SK-N-SH (cell line): ENCODE data around the gene CIP2A. TPM values are rescaled to one million over a fixed set of nuclear protein-coding genes. Genes with fewer than 3 reads are reported as not detected.

Source experiments
- CTCF ChIA-PET: fragments of 300-600, 350-600 bp; formaldehyde crosslinking; extraction: SDS; loops from one replicate; lab custom pipeline; 2021; lab: Yijun Ruan, JAX
- POLR2A ChIA-PET: fragments of 350-600 bp; sonication (Branson Sonifier 250); formaldehyde crosslinking; extraction: SDS; loops from one replicate; lab custom pipeline; 2020; ENCODE audit warnings: antibody characterized with exemption, inconsistent platforms; lab: Yijun Ruan, JAX
- DNase-seq: peaks from one replicate; pipeline ENCODE4 v3.0.0; 2012
- H2AFZ ChIP-seq: fragments of 200-600 bp; sonication (generic); 2 replicates; pipeline ENCODE4 v1.8.1; 2016; ENCODE audit warnings: antibody characterized with exemption, mild to moderate bottlenecking, low read depth
- H3F3A ChIP-seq: fragments of 200-600 bp; sonication (generic); replicated peaks from 2 replicates; pipeline ENCODE3; 2016; ENCODE audit warnings: antibody characterized with exemption, mild to moderate bottlenecking; ENCODE audit not compliant: insufficient read depth
- H3K27ac ChIP-seq, 2 experiments: fragments of 200-500 bp in 1 of 2; fragments of 200-600 bp in 1 of 2; sonication (Bioruptor generic) in 1 of 2; sonication (generic), shearing (Covaris generic) in 1 of 2; 2 replicates each; pipeline versions ENCODE4 v1.5.1 to v1.6.1; 2014 to 2016; ENCODE audit warnings: low read depth in 2 of 2, inconsistent platforms in 1 of 2, low read length in 1 of 2, mild to moderate bottlenecking in 1 of 2, mixed read lengths in 1 of 2
- H3K27me3 ChIP-seq: fragments of 200-600 bp; sonication (generic), shearing (Covaris generic); 2 replicates; pipeline ENCODE4 v1.6.1; 2016; ENCODE audit warnings: mixed run types; ENCODE audit not compliant: insufficient read depth
- H3K36me3 ChIP-seq, 2 experiments: fragments of 200-500 bp in 1 of 2; fragments of 200-600 bp in 1 of 2; sonication (Bioruptor generic) in 1 of 2; sonication (generic) in 1 of 2; replicated peaks in 1 of 2; 2 replicates each; pipeline versions ENCODE3 to v1.5.1; 2014 to 2016; ENCODE audit warnings: low read length in 1 of 2, mild to moderate bottlenecking in 1 of 2; ENCODE audit not compliant: insufficient read depth in 2 of 2, control insufficient read depth in 1 of 2
- H3K4me1 ChIP-seq, 2 experiments: fragments of 200-500 bp in 1 of 2; fragments of 200-600 bp in 1 of 2; sonication (Bioruptor generic) in 1 of 2; sonication (generic), shearing (Covaris generic) in 1 of 2; 2 replicates each; pipeline versions ENCODE4 v1.5.1 to v1.6.1; 2014 to 2016; ENCODE audit warnings: low read depth in 1 of 2, low read length in 1 of 2, mixed run types in 1 of 2; ENCODE audit not compliant: insufficient read depth in 2 of 2, control insufficient read depth in 1 of 2
- H3K4me2 ChIP-seq: fragments of 200-600 bp; sonication (generic), shearing (Covaris generic); 2 replicates; pipeline ENCODE4 v1.6.1; 2017; ENCODE audit warnings: mixed run types
- H3K4me3 ChIP-seq, 2 experiments: fragments of 200-500 bp in 1 of 2; fragments of 200-600 bp in 1 of 2; sonication (Bioruptor generic) in 1 of 2; sonication (generic), shearing (Covaris generic) in 1 of 2; 2 replicates each; pipeline versions ENCODE4 v1.5.1 to v1.8.1; 2014 to 2016; ENCODE audit warnings: low read depth in 2 of 2, inconsistent platforms in 1 of 2, low read length in 1 of 2, mild to moderate bottlenecking in 1 of 2, mixed read lengths in 1 of 2, moderate library complexity in 1 of 2
- H3K79me2 ChIP-seq: fragments of 200-600 bp; sonication (generic); 2 replicates; pipeline ENCODE4 v1.8.1; 2017; ENCODE audit warnings: mild to moderate bottlenecking; ENCODE audit not compliant: insufficient read depth
- H3K9ac ChIP-seq: fragments of 200-600 bp; sonication (generic); 2 replicates; pipeline ENCODE4 v1.6.1; 2017; ENCODE audit warnings: mixed run types
- H3K9me2 ChIP-seq: fragments of 200-600 bp; sonication (generic); 2 replicates; pipeline ENCODE4 v1.6.1; 2017; ENCODE audit warnings: mixed run types
- H3K9me3 ChIP-seq: fragments of 200-600 bp; sonication (generic); 2 replicates; pipeline ENCODE4 v1.6.1; 2017; ENCODE audit warnings: mixed run types, mild to moderate bottlenecking, moderate library complexity
- H4K20me1 ChIP-seq: fragments of 200-600 bp; sonication (generic); 2 replicates; pipeline ENCODE4 v1.6.1; 2017; ENCODE audit warnings: mild to moderate bottlenecking, mixed run types; ENCODE audit not compliant: insufficient read depth
- CTCF ChIP-seq: fragments of 200-600 bp; sonication (generic); IDR thresholded peaks from 2 replicates; pipeline ENCODE4 v1.6.1; 2017; ENCODE audit warnings: antibody characterized with exemption, mild to moderate bottlenecking, moderate library complexity
- EP300 ChIP-seq, 2 experiments: IDR thresholded peaks; 2 replicates each; pipeline versions ENCODE4 v1.4.0 to v1.6.1; 2012; ENCODE audit warnings: borderline replicate concordance in 1 of 2, low read depth in 1 of 2, low read length in 1 of 2
- EZH2phosphoT487 ChIP-seq: fragments of 200-600 bp; sonication (generic); IDR thresholded peaks from 2 replicates; pipeline ENCODE4 v1.6.1; 2017; ENCODE audit warnings: low read depth, mixed run types, mild to moderate bottlenecking, antibody characterized with exemption, moderate library complexity, borderline replicate concordance
- FOSL2 ChIP-seq: IDR thresholded peaks from 2 replicates; pipeline ENCODE4 v1.4.0; 2012; ENCODE audit warnings: low read depth, mild to moderate bottlenecking, moderate library complexity, borderline replicate concordance
- FOXJ3 ChIP-seq: sonication (generic); formaldehyde crosslinking; IDR thresholded peaks from 2 replicates; pipeline ENCODE4 v1.5.1; 2020; ENCODE audit warnings: mild to moderate bottlenecking, missing genetic modification reagents
- GABPA ChIP-seq: IDR thresholded peaks from 2 replicates; pipeline ENCODE4 v1.4.0; 2012; ENCODE audit warnings: low read depth, mild to moderate bottlenecking
- IRF3 ChIP-seq: fragments of 150-350 bp; IDR thresholded peaks from 2 replicates; pipeline ENCODE4 v1.6.1; 2016; ENCODE audit warnings: mild to moderate bottlenecking, low read depth, low read length
- JUND ChIP-seq: IDR thresholded peaks from 2 replicates; pipeline ENCODE4 v1.4.0; 2012
- MEF2A ChIP-seq: IDR thresholded peaks from 2 replicates; pipeline ENCODE4 v1.4.0; 2012; ENCODE audit warnings: low read depth, borderline replicate concordance
- MXI1 ChIP-seq: IDR thresholded peaks from 2 replicates; pipeline ENCODE4 v1.6.1; 2012; ENCODE audit warnings: mild to moderate bottlenecking, low read depth, low read length, improper control_type of control experiment
- RCOR1 ChIP-seq: fragments of 150-350 bp; IDR thresholded peaks from 2 replicates; pipeline ENCODE4 v1.6.1; 2017; ENCODE audit warnings: antibody characterized with exemption, low read length
- REST ChIP-seq: IDR thresholded peaks from 2 replicates; pipeline ENCODE4 v1.6.1; 2012; ENCODE audit warnings: mild to moderate bottlenecking, low read depth, low read length, moderate library complexity
- SIN3A ChIP-seq: IDR thresholded peaks from 2 replicates; pipeline ENCODE4 v1.6.1; 2012; ENCODE audit warnings: low read depth, mild to moderate bottlenecking, low read length, moderate library complexity, borderline replicate concordance
- TAF1 ChIP-seq: IDR thresholded peaks from 2 replicates; pipeline ENCODE4 v1.6.1; 2012; ENCODE audit warnings: low read depth, mild to moderate bottlenecking, low read length, moderate library complexity, borderline replicate concordance
- TCF12 ChIP-seq: IDR thresholded peaks from 2 replicates; pipeline ENCODE4 v1.4.0; 2012
- USF1 ChIP-seq: IDR thresholded peaks from 2 replicates; pipeline ENCODE4 v1.4.0; 2012; ENCODE audit warnings: low read depth, borderline replicate concordance
- YY1 ChIP-seq: IDR thresholded peaks from 2 replicates; pipeline ENCODE4 v1.4.0; 2012; ENCODE audit warnings: low read depth, mild to moderate bottlenecking
- WGBS: methylation state at CpG from one replicate; pipeline ENCODE4 v1.1.6; 2017; ENCODE audit warnings: low lambda C conversion rate; 5-methylcytosine and 5-hydroxymethylcytosine counted together
- polyA plus RNA-seq, 3 experiments: library from polyadenylated mRNA; depleted of rRNA; stranded (reverse); fragments of >200 nt; gene quantifications; 2 replicates each; pipeline ENCODE4 v1.2.3, GENCODE V29; 2012

Gene CIP2A
- polyA plus RNA-seq, 1 of the 3 experiments (the other 2 are of a cell fraction) = 7.1 TPM

GRCh38 chr3:108602249-108602934 is 13.2 kb upstream of the CIP2A start:
- Histone ChIP-seq H3K9me2 (no peaks in the 10 kb centered on the region), H3K4me2 (no peak overlapping the region), H3F3A (peaks cover 3% of the 10 kb centered on the region), H3K4me3 (no peak overlapping the region), H3K79me2 (peaks cover 4% of the 10 kb centered on the region; the same call in 1 of the 2 replicates), H3K27me3 (no peaks in the 10 kb centered on the region), H3K4me1 (peaks cover 9 to 10% of the 10 kb centered on the region in 2 experiments; a peak in 3 of 4 replicates), H3K9ac (no peak overlapping the region), H2AFZ (no peak overlapping the region), H3K27ac (peak overlapping the region; percentile 16 to 48; a peak in 2 of 4 replicates), H4K20me1 (no peaks in the 10 kb centered on the region), H3K9me3 (no peaks in the 10 kb centered on the region), H3K36me3 (peaks cover 2 to 6% of the 10 kb centered on the region in 2 experiments)
- 96% methylated on average over 5 of the region's 5 CpGs for WGBS
- POLR2A ChIA-PET = interaction anchor here (0.8 kb wide), 1 partner anchor 13 kb away, joined by 3 read pairs; the partner anchor contains the start of genes CIP2A and DZIP3
- CTCF ChIA-PET = interaction anchor here (1.0 to 1.2 kb wide), 4 partner anchors 12 to 313 kb away, joined by 3 to 5 read pairs (median 4); no protein-coding TSS in a partner anchor
- DNase-seq = no peak
- TF ChIP-seq RCOR1 = no peak
- TF ChIP-seq FOXJ3 (CRISPR knock-in tag) = no peak
- TF ChIP-seq TAF1 = no peak
- no peak for TF ChIP-seq JUND
- TF ChIP-seq IRF3 = no peak
- TF ChIP-seq YY1 = no peak
- no peak for TF ChIP-seq CTCF

GRCh38 chr3:108599677-108600409 is 10.6 kb upstream of the CIP2A start:
- Histone ChIP-seq H3K9me2 (no peaks in the 10 kb centered on the region), H4K20me1 (no peaks in the 10 kb centered on the region), H3F3A (peaks cover 3% of the 10 kb centered on the region), H3K4me1 (peaks cover 9 to 10% of the 10 kb centered on the region in 2 experiments; a peak in 3 of 4 replicates), H3K27ac (no peak overlapping the region), H3K9me3 (no peaks in the 10 kb centered on the region), H3K27me3 (no peaks in the 10 kb centered on the region), H3K4me3 (no peak overlapping the region), H3K9ac (no peak overlapping the region), H3K36me3 (no peaks in the 10 kb centered on the region), H3K79me2 (peaks cover 7% of the 10 kb centered on the region; the same call in 1 of the 2 replicates), H3K4me2 (no peak overlapping the region), H2AFZ (no peak overlapping the region)
- ChIA-PET POLR2A (interaction anchor here (1.8 kb wide), 1 partner anchor 10 kb away, joined by 6 read pairs; the partner anchor contains the start of genes CIP2A and DZIP3), CTCF (interaction anchor here (2.1 kb wide), 1 partner anchor 10 kb away, joined by 6 read pairs; the partner anchor contains the start of genes CIP2A and DZIP3)
- DNase-seq = no peak
- WGBS = 100% methylated on average over 1 of the region's 1 CpG
- TF ChIP-seq FOXJ3 (CRISPR knock-in tag) = no peak
- TF ChIP-seq JUND = no peak
- TF ChIP-seq MXI1 = no peak
- TF ChIP-seq GABPA = no peak
- no peak for TF ChIP-seq USF1
- TF ChIP-seq SIN3A = no peak
- no peak for TF ChIP-seq REST
- no peak for TF ChIP-seq FOSL2
- no peak for TF ChIP-seq EP300 (IDR thresholded peaks at IDR 0.05; ENCODE audit: borderline replicate concordance in 1 of 2, low read depth in 1 of 2, low read length in 1 of 2)
- TF ChIP-seq MEF2A = no peak
- TF ChIP-seq TCF12 = no peak
- no peak for TF ChIP-seq EZH2phosphoT487
